H9 (cell line): ENCODE measurements around the gene STYXL1. TPM values are rescaled to one million over a fixed set of nuclear protein-coding genes. Genes with fewer than 3 reads are reported as not detected.

Experiments
- DNase-seq: peaks from one replicate; pipeline ENCODE4 v3.0.0-alpha.2; 2017
- H2AFZ ChIP-seq: one replicate; pipeline ENCODE4 v1.6.1; 2013; ENCODE audit warnings: mild to moderate bottlenecking, low read length, control low read depth, moderate library complexity
- H2AK5ac ChIP-seq: 2 replicates; pipeline ENCODE4 v1.6.1; 2013; ENCODE audit warnings: low read length, control low read depth, mixed read lengths; ENCODE audit not compliant: insufficient read length
- H2BK120ac ChIP-seq: one replicate; pipeline ENCODE4 v1.6.1; 2013; ENCODE audit warnings: low read depth, mild to moderate bottlenecking, low read length, control low read depth, inconsistent platforms; ENCODE audit not compliant: poor library complexity, severe bottlenecking
- H2BK12ac ChIP-seq: 2 replicates; pipeline ENCODE4 v1.6.1; 2013; ENCODE audit warnings: low read length, control low read depth, mixed read lengths, low read depth; ENCODE audit not compliant: insufficient read length
- H2BK15ac ChIP-seq: 2 replicates; pipeline ENCODE4 v1.6.1; 2013; ENCODE audit warnings: low read depth, low read length, control low read depth
- H2BK20ac ChIP-seq: one replicate; pipeline ENCODE4 v1.6.1; 2013; ENCODE audit warnings: low read depth, mild to moderate bottlenecking, low read length, control low read depth, inconsistent platforms; ENCODE audit not compliant: poor library complexity, severe bottlenecking
- H2BK5ac ChIP-seq: 2 replicates; pipeline ENCODE4 v1.6.1; 2013; ENCODE audit warnings: low read length, control low read depth, mixed read lengths; ENCODE audit not compliant: insufficient read length
- H3K14ac ChIP-seq: 2 replicates; pipeline ENCODE4 v1.6.1; 2013; ENCODE audit warnings: low read length, control low read depth; ENCODE audit not compliant: insufficient read depth
- H3K18ac ChIP-seq: 2 replicates; pipeline ENCODE4 v1.6.1; 2013; ENCODE audit warnings: low read depth, mild to moderate bottlenecking, mixed read lengths, low read length, control low read depth; ENCODE audit not compliant: insufficient read length
- H3K23ac ChIP-seq: 2 replicates; pipeline ENCODE4 v1.6.1; 2013; ENCODE audit warnings: low read length, control low read depth, mixed read lengths, low read depth; ENCODE audit not compliant: insufficient read length
- H3K23me2 ChIP-seq: 2 replicates; pipeline ENCODE4 v1.6.1; 2013; ENCODE audit warnings: low read depth, mild to moderate bottlenecking, mixed read lengths, low read length, control low read depth; ENCODE audit not compliant: insufficient read length, poor library complexity, severe bottlenecking
- H3K27ac ChIP-seq: 2 replicates; pipeline ENCODE4 v1.5.1; 2013; ENCODE audit warnings: low read length, control low read depth, mixed read lengths, low read depth; ENCODE audit not compliant: insufficient read length
- H3K27me3 ChIP-seq: 2 replicates; pipeline ENCODE4 v1.6.1; 2013; ENCODE audit warnings: low read length, control low read depth, inconsistent platforms; ENCODE audit not compliant: insufficient read depth
- H3K4ac ChIP-seq: 2 replicates; pipeline ENCODE4 v1.6.1; 2013; ENCODE audit warnings: low read depth, mild to moderate bottlenecking, control low read depth, inconsistent platforms, low read length, moderate library complexity
- H3K4me1 ChIP-seq: 2 replicates; pipeline ENCODE4 v1.6.1; 2013; ENCODE audit warnings: low read length, control low read depth, inconsistent platforms; ENCODE audit not compliant: insufficient read depth
- H3K4me2 ChIP-seq: 2 replicates; pipeline ENCODE4 v1.6.1; 2013; ENCODE audit warnings: low read length, control low read depth, mixed read lengths; ENCODE audit not compliant: insufficient read length, insufficient read depth
- H3K56ac ChIP-seq: 2 replicates; pipeline ENCODE4 v1.6.1; 2013; ENCODE audit warnings: low read depth, mild to moderate bottlenecking, mixed read lengths, low read length, control low read depth; ENCODE audit not compliant: insufficient read length
- H3K79me1 ChIP-seq: 2 replicates; pipeline ENCODE4 v1.6.1; 2013; ENCODE audit warnings: low read depth, mild to moderate bottlenecking, moderate library complexity, low read length, control low read depth, inconsistent platforms; ENCODE audit not compliant: insufficient read depth, poor library complexity, severe bottlenecking
- H3K79me2 ChIP-seq: 2 replicates; pipeline ENCODE4 v1.6.1; 2013; ENCODE audit warnings: low read length, control low read depth, inconsistent platforms; ENCODE audit not compliant: insufficient read depth
- H3K9ac ChIP-seq: 2 replicates; pipeline ENCODE4 v1.6.1; 2013; ENCODE audit warnings: low read length, control low read depth, mixed read lengths; ENCODE audit not compliant: insufficient read length; ENCODE audit errors: extremely low read depth
- H3K9me3 ChIP-seq: one replicate; pipeline ENCODE4 v1.6.1; 2013; ENCODE audit warnings: low read depth, low read length, inconsistent platforms; ENCODE audit not compliant: control insufficient read depth
- H3T11ph ChIP-seq: one replicate; pipeline ENCODE4 v1.6.1; 2013; ENCODE audit warnings: mild to moderate bottlenecking, low read length, control low read depth, inconsistent platforms
- H4K20me1 ChIP-seq: one replicate; pipeline ENCODE4 v1.6.1; 2013; ENCODE audit not compliant: control insufficient read depth, insufficient read length, insufficient read depth
- H4K5ac ChIP-seq: 2 replicates; pipeline ENCODE4 v1.6.1; 2013; ENCODE audit warnings: low read depth, mild to moderate bottlenecking, mixed read lengths, low read length, control low read depth; ENCODE audit not compliant: insufficient read length
- H4K8ac ChIP-seq: replicated peaks from 2 replicates; pipeline ENCODE4 v1.6.1; 2013; ENCODE audit warnings: low read length, control low read depth, mixed read lengths, low read depth; ENCODE audit not compliant: insufficient read length
- H4K91ac ChIP-seq: 2 replicates; pipeline ENCODE4 v1.6.1; 2013; ENCODE audit warnings: low read depth, mild to moderate bottlenecking, moderate library complexity, mixed read lengths, low read length, control low read depth; ENCODE audit not compliant: insufficient read length
- H3K27ac Mint-ChIP-seq, 3 experiments: 2 replicates in 2 of 3; 3 replicates in 1 of 3; pipeline ENCODE4 v1.8.0; 2020 to 2021; ENCODE audit warnings: mixed read lengths in 3 of 3, mild to moderate bottlenecking in 1 of 3, moderate library complexity in 1 of 3
- H3K27me3 Mint-ChIP-seq: 2 replicates; pipeline ENCODE4 v1.8.0; 2021; ENCODE audit warnings: low read depth, mild to moderate bottlenecking, moderate library complexity, mixed read lengths
- H3K36me3 Mint-ChIP-seq, 3 experiments: 2 replicates in 2 of 3; 3 replicates in 1 of 3; pipeline ENCODE4 v1.8.0; 2020 to 2021; ENCODE audit warnings: low read depth in 3 of 3, mixed read lengths in 3 of 3; ENCODE audit not compliant: insufficient read depth in 1 of 3
- H3K4me1 Mint-ChIP-seq, 2 experiments: 2 replicates each; pipeline ENCODE4 v1.8.0; 2020; ENCODE audit warnings: mixed read lengths in 2 of 2
- H3K4me3 Mint-ChIP-seq, 2 experiments: 2 replicates in 1 of 2; 3 replicates in 1 of 2; pipeline ENCODE4 v1.8.0; 2020 to 2021; ENCODE audit warnings: mild to moderate bottlenecking in 2 of 2, mixed read lengths in 2 of 2, moderate library complexity in 1 of 2
- H3K9me3 Mint-ChIP-seq, 2 experiments: 2 replicates in 1 of 2; 3 replicates in 1 of 2; pipeline ENCODE4 v1.8.0; 2020; ENCODE audit warnings: mild to moderate bottlenecking in 2 of 2, mixed read lengths in 2 of 2, moderate library complexity in 1 of 2
- CTCF ChIP-seq: fragments of 200-600 bp; sonication (generic); conservative IDR thresholded peaks from 3 replicates; pipeline ENCODE4 v1.8.0; 2021; ENCODE audit warnings: antibody characterized with exemption, mild to moderate bottlenecking
- WGBS: extraction: QIAGEN DNeasy Blood & Tissue Kit; methylation state at CpG from one replicate; pipeline ENCODE4 v1.1.7; 2013; ENCODE audit warnings: missing lambda C conversion rate, low lambda C conversion rate, mixed read lengths; ENCODE audit not compliant: insufficient read length; ENCODE audit errors: extremely low coverage; 5-methylcytosine and 5-hydroxymethylcytosine counted together
- total RNA-seq: library from RNA; stranded (reverse); gene quantifications from 2 replicates; pipeline ENCODE4 v1.2.1, GENCODE V29; 2021

STYXL1 gene
- total RNA-seq, 1 experiment from 2014 or later = 38.7 TPM

DNA sequence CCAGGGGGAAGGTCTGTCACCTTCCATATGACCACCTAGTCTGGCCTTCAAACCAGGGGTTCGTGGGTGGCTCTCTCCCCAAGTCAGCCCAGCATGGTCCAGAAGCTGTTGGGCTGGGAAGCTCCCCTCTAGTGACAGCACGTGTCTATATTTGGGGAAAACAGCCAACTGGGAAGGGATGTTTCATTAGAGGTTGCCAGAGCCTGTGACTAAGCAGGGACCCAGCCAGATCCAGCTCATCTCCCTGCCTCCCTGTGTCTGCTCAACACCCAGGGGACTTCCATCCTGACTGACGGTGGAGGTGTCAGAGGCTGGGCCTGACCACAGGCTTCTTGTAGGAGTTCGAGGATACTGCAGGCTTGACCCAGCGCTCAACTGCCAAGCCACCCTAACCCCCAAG, 10.5 kb downstream of the STYXL1 start:
- no peaks in the 10 kb centered on the region for H3K4me1 Mint-ChIP-seq
- Histone ChIP-seq H3K4ac (no peak overlapping the region), H4K5ac (no peak overlapping the region), H4K91ac (no peak overlapping the region), H2BK120ac (no peak overlapping the region), H3K4me1 (0 out of 2 replicates have a peak, but pooled peaks cover 3% of the 10 kb centered on the region), H2AK5ac (no peak overlapping the region), H3K4me2 (no peak overlapping the region), H2AFZ (no peak overlapping the region), H3K23me2 (no peaks in the 10 kb centered on the region), H3K23ac (no peak overlapping the region), H3K9ac (no peak overlapping the region), H3K27me3 (no peaks in the 10 kb centered on the region), H3K14ac (no peak overlapping the region), H3T11ph (no peak overlapping the region), H3K27ac (no peak overlapping the region), H4K8ac (no peak overlapping the region), H2BK12ac (no peak overlapping the region), H3K56ac (no peak overlapping the region), H4K20me1 (no peaks in the 10 kb centered on the region), H2BK5ac (no peak overlapping the region), H3K9me3 (no peaks in the 10 kb centered on the region), H3K18ac (no peak overlapping the region), H3K79me1 (no peaks in the 10 kb centered on the region), H3K79me2 (no peaks in the 10 kb centered on the region), H2BK20ac (no peak overlapping the region), H2BK15ac (no peak overlapping the region)
- DNase-seq = no peak
- TF ChIP-seq CTCF = no peak
- H3K27me3 Mint-ChIP-seq = no peaks in the 10 kb centered on the region
- H3K27ac Mint-ChIP-seq = no peak overlapping the region
- H3K4me3 Mint-ChIP-seq = no peak overlapping the region
- no peaks in the 10 kb centered on the region for H3K9me3 Mint-ChIP-seq
- no CpG with 5 or more reads among the region's 5 CpGs for WGBS
- no peaks in the 10 kb centered on the region; a peak in 3 of 7 replicates for H3K36me3 Mint-ChIP-seq
